ENCODE measurements around the gene TFDP2.
A peak's percentile ranks its signal among the peaks of the same experiment; 100 is the strongest.

GRCh38 chr3:142148792-142149672 lies at the start of gene TFDP2:
- peak in 2 of 6 experiments; percentile 9 to 10 for TF ChIP-seq CTCF (IDR thresholded peaks at IDR 0.05)
- TF ChIP-seq POLR2A (IDR thresholded peaks at IDR 0.05): peak in 3 of 4 donors; percentile 65 to 81 (median 69)
